Astrocyte of the spinal cord (primary cell): ENCODE data around the gene PDGFRB.

Source experiments
- DNase-seq: peaks from one replicate; pipeline ENCODE4 v3.0.0; 2011; ENCODE audit warnings: low read depth, low spot score
- H3K4me3 ChIP-seq: 2 replicates; pipeline ENCODE4 v1.5.1; 2011; ENCODE audit warnings: low read depth, mild to moderate bottlenecking, low read length, moderate library complexity
- in situ Hi-C: cut with HindIII; loops from 2 replicates; pipeline ENCODE4 v1.10.0; 2017; ENCODE audit warnings: low sequenced_read_pairs
- TF ChIP-seq, protein P1 (sequence below): IDR thresholded peaks from 2 replicates; pipeline ENCODE4 v1.5.1; 2012; ENCODE audit warnings: low read depth, mild to moderate bottlenecking, low read length, inconsistent platforms

PDGFRB gene

DNA sequence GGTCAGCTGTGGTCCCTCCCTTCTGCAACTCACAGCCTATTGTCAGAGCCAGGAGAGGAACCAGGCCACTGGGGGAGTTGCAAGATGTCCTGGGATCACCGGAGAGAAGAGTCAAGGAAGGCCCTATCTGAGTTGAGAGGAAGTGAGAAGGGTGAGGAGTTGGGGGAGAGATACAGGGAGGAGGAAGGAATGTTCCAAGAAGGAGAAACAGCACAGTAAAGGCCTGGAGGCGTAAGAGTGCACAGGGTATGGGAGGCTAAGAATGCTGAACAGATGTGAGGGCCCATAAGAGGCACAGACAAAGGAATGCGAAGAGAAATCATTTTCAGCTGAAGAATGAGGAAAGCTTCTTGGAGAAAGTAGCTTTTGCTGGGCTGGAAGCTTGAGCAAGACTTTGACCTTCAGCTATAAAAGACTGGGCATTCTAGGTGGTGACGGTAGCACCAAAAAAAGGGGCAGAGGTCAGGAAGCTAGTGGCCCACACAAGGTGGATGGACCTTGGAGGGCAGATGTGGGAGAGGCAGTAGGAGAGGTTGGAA lies 47.7 kb downstream of the PDGFRB start:
- in situ Hi-C loops = no loop called here
- H3K4me3 ChIP-seq = no peak overlapping the region
- TF ChIP-seq, protein P1, sequence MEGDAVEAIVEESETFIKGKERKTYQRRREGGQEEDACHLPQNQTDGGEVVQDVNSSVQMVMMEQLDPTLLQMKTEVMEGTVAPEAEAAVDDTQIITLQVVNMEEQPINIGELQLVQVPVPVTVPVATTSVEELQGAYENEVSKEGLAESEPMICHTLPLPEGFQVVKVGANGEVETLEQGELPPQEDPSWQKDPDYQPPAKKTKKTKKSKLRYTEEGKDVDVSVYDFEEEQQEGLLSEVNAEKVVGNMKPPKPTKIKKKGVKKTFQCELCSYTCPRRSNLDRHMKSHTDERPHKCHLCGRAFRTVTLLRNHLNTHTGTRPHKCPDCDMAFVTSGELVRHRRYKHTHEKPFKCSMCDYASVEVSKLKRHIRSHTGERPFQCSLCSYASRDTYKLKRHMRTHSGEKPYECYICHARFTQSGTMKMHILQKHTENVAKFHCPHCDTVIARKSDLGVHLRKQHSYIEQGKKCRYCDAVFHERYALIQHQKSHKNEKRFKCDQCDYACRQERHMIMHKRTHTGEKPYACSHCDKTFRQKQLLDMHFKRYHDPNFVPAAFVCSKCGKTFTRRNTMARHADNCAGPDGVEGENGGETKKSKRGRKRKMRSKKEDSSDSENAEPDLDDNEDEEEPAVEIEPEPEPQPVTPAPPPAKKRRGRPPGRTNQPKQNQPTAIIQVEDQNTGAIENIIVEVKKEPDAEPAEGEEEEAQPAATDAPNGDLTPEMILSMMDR = no peak
- no peak for DNase-seq

DNA sequence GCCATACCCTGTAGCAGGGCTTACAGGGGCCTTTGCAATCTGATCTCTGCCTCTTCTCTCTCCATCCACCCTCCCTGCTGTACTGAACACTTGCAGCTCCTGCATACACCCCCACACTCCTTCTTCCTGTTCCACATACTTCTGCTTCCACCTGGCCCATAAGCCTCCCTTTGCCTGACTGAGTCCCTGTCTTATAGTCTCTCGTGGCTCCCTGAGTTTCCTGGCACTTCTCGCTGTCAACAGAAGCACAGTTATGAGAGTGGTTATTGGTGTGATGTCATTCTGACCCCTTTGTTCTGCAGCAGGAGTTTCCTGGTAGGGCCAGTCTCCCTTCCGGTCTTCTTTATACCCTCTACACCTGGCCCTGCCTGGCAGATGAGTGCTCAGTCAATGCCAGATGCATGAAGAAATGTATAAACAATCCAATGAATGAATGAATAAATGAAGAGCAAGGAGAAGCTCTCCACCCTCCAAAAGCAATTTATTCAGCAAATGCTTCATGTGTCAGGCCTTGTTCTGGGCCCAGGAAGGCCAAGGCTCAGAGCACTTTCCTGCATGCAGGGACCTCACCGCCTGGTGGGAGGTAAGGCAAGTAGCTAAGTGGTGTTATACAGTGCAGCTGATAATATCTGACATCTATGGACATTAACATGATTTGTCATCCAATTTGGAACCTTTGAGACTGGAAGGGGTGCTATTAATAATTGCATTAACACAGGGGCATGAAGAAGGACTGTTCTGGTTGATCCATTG lies 48.8 kb downstream of the PDGFRB start:
- TF ChIP-seq, protein P1 = no peak
- in situ Hi-C loops = no loop called here
- no peak overlapping the region for H3K4me3 ChIP-seq
- no peak for DNase-seq

DNA sequence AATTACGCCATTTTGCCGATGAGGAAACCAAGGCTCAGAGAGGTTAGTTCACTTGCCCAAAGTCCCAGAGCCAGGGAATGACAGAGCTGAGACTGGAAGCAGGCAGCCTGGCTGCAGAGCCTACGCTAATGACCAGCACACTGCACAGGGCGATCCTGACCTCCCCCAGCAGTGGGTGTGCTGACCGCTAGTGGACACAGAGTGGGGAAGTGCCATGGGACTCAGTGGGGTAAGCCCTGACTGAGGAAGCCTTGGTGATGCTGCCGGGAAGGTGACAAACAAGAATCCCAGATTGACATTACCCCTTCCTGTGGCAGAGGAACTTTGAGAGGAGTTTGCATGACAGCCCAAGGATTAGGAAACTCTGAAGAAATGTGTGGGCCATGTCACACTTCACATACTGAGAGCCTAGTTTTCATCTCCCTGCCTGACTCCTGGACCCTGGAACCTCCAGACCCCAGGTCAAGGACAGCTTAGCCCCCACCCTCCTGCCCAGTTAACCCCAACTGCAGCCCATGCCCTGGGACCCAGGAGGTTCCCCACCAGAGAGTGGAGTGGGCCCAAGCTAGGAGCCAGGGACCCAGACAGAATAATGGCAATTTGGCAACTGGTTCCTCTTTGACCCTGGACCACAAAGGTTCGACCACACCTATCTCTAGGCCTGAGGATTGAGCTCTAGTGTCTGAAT lies 49.6 kb downstream of the PDGFRB start:
- no peak overlapping the region for H3K4me3 ChIP-seq
- TF ChIP-seq, protein P1 = no peak
- no peak for DNase-seq
- in situ Hi-C loops = no loop called here

DNA sequence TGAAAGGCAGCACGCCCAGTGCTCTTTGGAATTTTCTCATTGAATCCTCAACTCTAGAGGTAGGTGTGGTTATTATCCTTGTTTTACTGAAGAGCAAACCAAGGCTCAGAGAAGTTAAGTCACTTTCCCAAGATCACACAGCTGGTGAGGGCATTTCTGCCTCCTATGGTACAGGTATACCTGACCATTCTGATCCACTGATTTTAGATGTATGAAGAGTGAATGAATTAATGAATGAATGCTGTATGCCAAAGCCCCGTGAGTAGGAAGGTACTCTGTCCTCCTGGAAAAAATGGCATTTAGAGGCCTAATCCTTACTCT lies 51.1 kb downstream of the PDGFRB start:
- DNase-seq = no peak
- H3K4me3 ChIP-seq = no peak overlapping the region
- in situ Hi-C loops = no loop called here
- TF ChIP-seq, protein P1 = no peak

DNA sequence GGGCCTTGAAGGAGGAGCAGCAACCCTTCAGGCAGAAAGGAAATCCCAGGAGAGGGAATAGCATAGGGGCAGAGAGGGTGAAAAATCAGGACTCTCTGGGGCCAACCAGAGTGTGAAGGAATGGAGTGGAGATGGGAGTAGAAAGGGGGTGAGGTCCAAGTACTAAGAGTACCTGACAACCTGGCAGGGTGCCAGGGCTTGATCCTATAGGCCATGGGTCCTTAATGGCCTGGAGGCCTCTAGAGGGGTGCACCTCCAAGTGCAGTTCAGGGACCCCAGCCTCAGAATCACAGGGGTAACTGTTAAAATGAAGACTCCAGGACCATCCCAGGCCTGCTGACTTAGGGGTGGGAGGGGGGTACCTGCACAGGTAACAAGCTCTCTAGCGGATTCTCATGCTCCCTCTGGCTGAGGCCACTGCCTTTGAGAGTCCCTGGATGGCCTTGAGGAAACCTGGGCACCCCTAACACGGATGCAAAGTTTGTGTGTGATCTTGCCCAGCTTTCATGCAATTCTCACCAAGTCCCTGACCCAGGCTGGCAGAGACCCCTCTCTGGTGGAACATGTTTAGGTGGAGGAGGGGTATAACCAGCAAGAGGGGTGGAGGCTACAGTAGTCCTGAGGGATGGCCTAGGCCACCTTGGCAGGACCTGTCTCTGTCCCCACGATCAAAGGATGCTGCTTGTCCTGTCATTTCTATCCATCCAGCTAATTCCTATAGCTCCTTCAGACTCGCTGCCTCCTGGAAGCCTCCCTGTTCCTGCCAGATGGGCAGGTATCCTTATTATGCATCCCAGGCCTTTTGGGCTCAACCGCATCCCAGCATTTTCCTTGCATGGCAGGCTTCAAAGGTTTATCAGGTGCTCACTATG lies 51.7 kb downstream of the PDGFRB start:
- TF ChIP-seq, protein P1 = no peak
- DNase-seq = no peak
- in situ Hi-C loops = no loop called here
- H3K4me3 ChIP-seq = no peak overlapping the region

DNA sequence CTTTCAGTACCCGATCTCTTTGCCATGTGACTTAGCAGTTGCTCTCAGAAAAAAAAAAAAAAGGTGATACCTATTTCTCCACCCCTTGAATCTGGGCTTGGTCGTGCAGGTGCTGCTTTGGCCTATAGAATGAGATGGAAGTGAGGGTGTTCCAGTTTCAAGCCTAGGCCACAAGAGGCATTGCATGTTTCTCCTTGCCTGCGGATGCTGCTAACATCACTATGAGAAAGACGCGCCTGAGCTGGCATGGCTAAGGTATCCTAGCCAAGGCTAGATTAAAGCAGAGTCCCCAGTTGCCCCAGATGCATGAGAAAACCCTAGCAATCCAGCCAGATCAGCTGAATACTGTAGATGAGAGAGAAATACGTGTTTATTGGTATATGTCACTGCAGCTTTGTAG lies 54.6 kb downstream of the PDGFRB start:
- H3K4me3 ChIP-seq = no peak overlapping the region
- in situ Hi-C loops = no loop called here
- no peak for DNase-seq
- TF ChIP-seq, protein P1 = no peak
